Suprapubic skin (tissue), 3 donors: ENCODE data around the gene ANKRD65.

Experiments
- POLR2A ChIP-seq, 2 donors: fragments of 450-650 bp; IDR thresholded peaks; one replicate each; pipeline ENCODE4 v1.6.1; 2017; ENCODE audit warnings: antibody characterized with exemption in 2 of 2, mild to moderate bottlenecking in 2 of 2, moderate library complexity in 2 of 2
- TF ChIP-seq, protein P1 (sequence below), 2 donors: fragments of 200-600 bp in 1 of 2; fragments of 450-650 bp in 1 of 2; sonication (generic) in 1 of 2; IDR thresholded peaks; one replicate each; pipeline ENCODE4 v1.5.1; 2016 to 2019; ENCODE audit warnings: antibody characterized with exemption in 2 of 2, mild to moderate bottlenecking in 1 of 2, moderate library complexity in 1 of 2

DNA sequence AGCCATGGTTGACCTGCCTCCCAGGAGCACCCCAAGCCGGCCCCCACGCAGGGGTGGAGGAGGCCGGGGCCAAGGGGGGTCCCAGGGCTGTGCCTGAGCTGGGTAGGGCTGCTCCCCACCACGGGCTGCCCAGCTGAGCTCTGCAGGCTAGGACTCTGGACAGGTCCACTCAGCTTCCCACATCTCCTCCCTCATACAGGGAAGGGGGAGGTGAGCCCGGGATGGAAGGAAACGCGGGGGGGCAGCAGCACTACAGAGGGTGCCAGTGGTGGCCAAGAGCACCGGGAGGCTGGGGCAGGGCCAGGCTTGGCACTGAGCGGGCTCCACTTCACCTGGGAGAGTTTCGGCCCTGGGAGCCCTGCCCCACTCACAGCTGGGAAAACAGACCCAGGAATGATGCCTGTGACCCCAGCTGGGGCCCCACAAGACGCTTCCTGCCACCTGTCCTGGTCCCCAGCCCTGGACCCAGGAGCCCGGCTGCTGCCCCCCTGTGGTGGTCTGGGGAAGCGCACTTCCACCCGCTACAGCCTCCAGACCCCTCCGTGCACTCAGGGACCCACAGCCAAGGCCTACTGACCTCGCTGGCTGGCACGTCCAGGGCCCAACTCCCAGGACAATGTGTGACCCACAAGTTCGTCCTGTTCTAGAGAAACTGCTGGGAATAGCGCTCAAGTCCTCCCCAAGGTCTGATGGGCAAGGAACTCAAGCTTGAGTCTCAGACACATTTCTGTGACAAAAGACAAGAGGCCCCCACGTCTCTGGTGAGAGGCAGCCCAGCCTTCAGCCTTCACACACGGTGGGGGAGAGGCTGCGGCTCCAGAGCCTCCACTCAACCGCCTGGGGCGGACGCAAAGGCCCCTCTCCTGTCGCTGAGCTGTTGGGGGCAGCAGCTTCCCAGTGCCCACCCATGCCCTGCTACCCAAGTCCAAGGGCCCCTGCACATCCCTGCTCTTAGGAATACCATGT lies 49.0 kb downstream of the ANKRD65 start:
- TF ChIP-seq, protein P1, sequence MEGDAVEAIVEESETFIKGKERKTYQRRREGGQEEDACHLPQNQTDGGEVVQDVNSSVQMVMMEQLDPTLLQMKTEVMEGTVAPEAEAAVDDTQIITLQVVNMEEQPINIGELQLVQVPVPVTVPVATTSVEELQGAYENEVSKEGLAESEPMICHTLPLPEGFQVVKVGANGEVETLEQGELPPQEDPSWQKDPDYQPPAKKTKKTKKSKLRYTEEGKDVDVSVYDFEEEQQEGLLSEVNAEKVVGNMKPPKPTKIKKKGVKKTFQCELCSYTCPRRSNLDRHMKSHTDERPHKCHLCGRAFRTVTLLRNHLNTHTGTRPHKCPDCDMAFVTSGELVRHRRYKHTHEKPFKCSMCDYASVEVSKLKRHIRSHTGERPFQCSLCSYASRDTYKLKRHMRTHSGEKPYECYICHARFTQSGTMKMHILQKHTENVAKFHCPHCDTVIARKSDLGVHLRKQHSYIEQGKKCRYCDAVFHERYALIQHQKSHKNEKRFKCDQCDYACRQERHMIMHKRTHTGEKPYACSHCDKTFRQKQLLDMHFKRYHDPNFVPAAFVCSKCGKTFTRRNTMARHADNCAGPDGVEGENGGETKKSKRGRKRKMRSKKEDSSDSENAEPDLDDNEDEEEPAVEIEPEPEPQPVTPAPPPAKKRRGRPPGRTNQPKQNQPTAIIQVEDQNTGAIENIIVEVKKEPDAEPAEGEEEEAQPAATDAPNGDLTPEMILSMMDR (IDR thresholded peaks at IDR 0.05), result peak; percentile 91 to 98
- TF ChIP-seq POLR2A (IDR thresholded peaks at IDR 0.05), result no peak
